Smooth muscle cell (in vitro differentiated cells): Measurements from ENCODE around the gene PACSIN3. TPM values are rescaled to one million over a fixed set of nuclear protein-coding genes. Genes with fewer than 3 reads are reported as not detected.

ENCODE experiments used
- DNase-seq: peaks from one replicate; lab custom pipeline; 2025; ENCODE audit not compliant: unreplicated experiment; lab: John Stamatoyannopoulos, UW
- H2AFZ ChIP-seq: fragments of 200-600 bp; sonication (generic); 2 replicates; pipeline ENCODE4 v1.6.0; 2016; ENCODE audit warnings: antibody characterized with exemption, low read depth, mild to moderate bottlenecking
- H3F3A ChIP-seq: fragments of 200-600 bp; sonication (generic); 2 replicates; pipeline ENCODE4 v1.6.0; 2017; ENCODE audit warnings: antibody characterized with exemption, low read depth
- H3K27ac ChIP-seq: fragments of 200-600 bp; sonication (generic); 2 replicates; pipeline ENCODE4 v1.5.1; 2016; ENCODE audit warnings: low read depth, mild to moderate bottlenecking
- H3K27me3 ChIP-seq: fragments of 200-600 bp; sonication (generic); 2 replicates; pipeline ENCODE4 v1.6.1; 2016; ENCODE audit warnings: low read depth, mild to moderate bottlenecking
- H3K36me3 ChIP-seq: fragments of 200-600 bp; sonication (generic); 2 replicates; pipeline ENCODE4 v1.5.1; 2016; ENCODE audit warnings: low read depth
- H3K4me1 ChIP-seq: fragments of 200-600 bp; sonication (generic); 2 replicates; pipeline ENCODE4 v1.5.1; 2016; ENCODE audit warnings: low read depth
- H3K4me2 ChIP-seq: fragments of 200-600 bp; sonication (generic); 2 replicates; pipeline ENCODE4 v1.6.0; 2016; ENCODE audit warnings: mild to moderate bottlenecking
- H3K4me3 ChIP-seq: fragments of 200-600 bp; sonication (generic); 2 replicates; pipeline ENCODE4 v1.5.1; 2016; ENCODE audit warnings: mild to moderate bottlenecking
- H3K79me2 ChIP-seq: fragments of 200-600 bp; sonication (generic); 2 replicates; pipeline ENCODE4 v1.6.0; 2016; ENCODE audit warnings: low read depth, mild to moderate bottlenecking
- H3K9ac ChIP-seq: fragments of 200-600 bp; sonication (generic); 2 replicates; pipeline ENCODE4 v1.6.0; 2016; ENCODE audit warnings: low read depth
- H3K9me3 ChIP-seq: fragments of 200-600 bp; sonication (generic); replicated peaks from 2 replicates; pipeline ENCODE4 v1.5.1; 2016; ENCODE audit warnings: low read depth
- H4K20me1 ChIP-seq: fragments of 200-600 bp; sonication (generic); 2 replicates; pipeline ENCODE4 v1.6.0; 2016; ENCODE audit warnings: low read depth
- WGBS: methylation state at CpG from one replicate; pipeline ENCODE4 v1.1.7; 2016; ENCODE audit warnings: low lambda C conversion rate; 5-methylcytosine and 5-hydroxymethylcytosine counted together
- polyA plus RNA-seq: library from polyadenylated mRNA; unstranded; fragments of >200 nt; fragmentation: Nextera tagmentation; extraction: Ambion mirVana; gene quantifications from 2 replicates; pipeline ENCODE4 v1.2.1, GENCODE V29; 2016
- total RNA-seq: library from RNA; depleted of rRNA; stranded (reverse); fragments of >200 nt; gene quantifications from 2 replicates; pipeline ENCODE4 v1.2.3, GENCODE V29; 2014
- TF ChIP-seq, protein P1 (sequence below): fragments of 200-600 bp; sonication (generic); IDR thresholded peaks from 2 replicates; pipeline ENCODE4 v1.5.1; 2017; ENCODE audit warnings: borderline replicate concordance, mild to moderate bottlenecking, antibody characterized with exemption; ENCODE audit not compliant: insufficient read depth, poor library complexity, severe bottlenecking

PACSIN3 gene
- total and polyA plus RNA-seq, 2 experiments from 2014 or later = 27.3 to 55.7 TPM

DNA sequence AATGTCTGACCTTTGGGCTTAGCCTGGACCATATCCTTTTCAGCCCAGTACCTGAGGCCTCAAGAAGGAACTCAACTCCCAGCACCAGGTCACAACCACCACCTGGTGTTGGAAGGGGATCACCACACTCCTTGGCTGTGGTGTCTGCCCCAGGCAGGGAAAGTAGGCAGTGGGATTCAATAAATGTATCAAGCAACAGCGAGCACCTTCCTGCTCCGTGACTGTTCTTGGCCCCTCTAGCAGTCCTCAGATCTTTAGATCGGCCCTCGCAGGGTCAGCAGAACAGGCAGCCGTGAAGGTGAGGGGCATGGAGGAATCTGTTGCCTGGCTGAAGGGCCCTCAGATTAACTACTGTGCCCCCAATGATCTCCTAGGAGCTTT, 25.5 kb downstream of the PACSIN3 start:
- Histone ChIP-seq H3K4me2 (no peak overlapping the region), H3K4me1 (no peaks in the 10 kb centered on the region), H3K27ac (no peak overlapping the region), H3F3A (peaks cover 5% of the 10 kb centered on the region), H3K4me3 (no peak overlapping the region), H3K27me3 (no peaks in the 10 kb centered on the region), H3K79me2 (no peaks in the 10 kb centered on the region), H4K20me1 (peaks cover 12% of the 10 kb centered on the region), H3K36me3 (no peaks in the 10 kb centered on the region), H3K9me3 (no peaks in the 10 kb centered on the region), H3K9ac (no peak overlapping the region), H2AFZ (no peak overlapping the region)
- 94% methylated on average over 5 of the region's 5 CpGs for WGBS
- DNase-seq = no peak
- TF ChIP-seq, protein P1, sequence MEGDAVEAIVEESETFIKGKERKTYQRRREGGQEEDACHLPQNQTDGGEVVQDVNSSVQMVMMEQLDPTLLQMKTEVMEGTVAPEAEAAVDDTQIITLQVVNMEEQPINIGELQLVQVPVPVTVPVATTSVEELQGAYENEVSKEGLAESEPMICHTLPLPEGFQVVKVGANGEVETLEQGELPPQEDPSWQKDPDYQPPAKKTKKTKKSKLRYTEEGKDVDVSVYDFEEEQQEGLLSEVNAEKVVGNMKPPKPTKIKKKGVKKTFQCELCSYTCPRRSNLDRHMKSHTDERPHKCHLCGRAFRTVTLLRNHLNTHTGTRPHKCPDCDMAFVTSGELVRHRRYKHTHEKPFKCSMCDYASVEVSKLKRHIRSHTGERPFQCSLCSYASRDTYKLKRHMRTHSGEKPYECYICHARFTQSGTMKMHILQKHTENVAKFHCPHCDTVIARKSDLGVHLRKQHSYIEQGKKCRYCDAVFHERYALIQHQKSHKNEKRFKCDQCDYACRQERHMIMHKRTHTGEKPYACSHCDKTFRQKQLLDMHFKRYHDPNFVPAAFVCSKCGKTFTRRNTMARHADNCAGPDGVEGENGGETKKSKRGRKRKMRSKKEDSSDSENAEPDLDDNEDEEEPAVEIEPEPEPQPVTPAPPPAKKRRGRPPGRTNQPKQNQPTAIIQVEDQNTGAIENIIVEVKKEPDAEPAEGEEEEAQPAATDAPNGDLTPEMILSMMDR = no peak

DNA sequence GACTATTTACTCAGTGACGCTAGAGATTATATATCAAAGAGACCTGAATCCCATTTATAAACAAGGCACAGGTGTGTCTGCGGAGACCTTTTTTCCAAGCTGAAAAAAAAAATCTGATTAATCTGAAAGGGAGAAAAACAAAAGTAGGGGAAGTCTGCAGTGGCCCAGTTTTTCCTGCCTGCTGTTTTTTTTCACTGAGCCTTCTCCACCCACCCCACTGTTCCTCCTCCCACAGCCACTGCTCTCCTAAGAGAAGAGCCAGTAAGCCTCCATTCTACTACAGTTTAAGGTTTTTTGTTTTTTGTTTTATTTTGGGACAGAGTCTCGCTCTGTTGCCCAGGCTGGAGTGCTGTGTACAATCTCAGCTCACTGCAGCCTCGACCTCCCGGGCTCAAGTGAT, 28.0 kb downstream of the PACSIN3 start:
- Histone ChIP-seq H3K36me3 (no peaks in the 10 kb centered on the region), H3K79me2 (no peaks in the 10 kb centered on the region), H3K4me1 (no peaks in the 10 kb centered on the region), H3K4me2 (no peak overlapping the region), H2AFZ (no peak overlapping the region), H4K20me1 (peaks cover 19% of the 10 kb centered on the region), H3K9me3 (no peaks in the 10 kb centered on the region), H3K27ac (no peak overlapping the region), H3K4me3 (no peak overlapping the region), H3F3A (peaks cover 5% of the 10 kb centered on the region), H3K9ac (no peak overlapping the region), H3K27me3 (no peaks in the 10 kb centered on the region)
- DNase-seq = no peak
- TF ChIP-seq, protein P1 = no peak
- 92% methylated on average over 5 of the region's 5 CpGs for WGBS

DNA sequence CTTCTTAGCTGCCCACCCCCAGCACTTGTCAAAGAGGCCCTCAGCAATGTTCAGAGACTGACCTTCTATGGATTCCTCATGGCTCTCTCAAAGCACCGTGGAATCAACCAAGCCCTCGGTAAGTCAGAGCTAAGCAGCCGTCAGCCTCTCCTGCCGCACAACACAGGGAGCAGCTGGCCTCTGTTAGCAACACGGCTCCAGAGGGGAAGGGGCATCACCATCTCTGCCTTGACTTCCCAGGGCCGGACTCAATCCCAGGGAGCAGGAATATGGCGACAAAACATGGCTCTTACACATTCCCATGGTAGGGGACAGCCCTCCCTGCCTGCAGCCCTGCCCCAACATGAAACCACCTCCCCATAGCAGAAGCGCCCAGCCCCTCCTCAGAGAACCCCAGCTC, 28.4 kb downstream of the PACSIN3 start:
- H3K27ac ChIP-seq = no peak overlapping the region
- DNase-seq = no peak
- WGBS = 94% methylated on average over 8 of the region's 8 CpGs
- no peaks in the 10 kb centered on the region for H3K27me3 ChIP-seq
- peaks cover 21% of the 10 kb centered on the region for H4K20me1 ChIP-seq
- TF ChIP-seq, protein P1 = no peak
- no peaks in the 10 kb centered on the region for H3K4me1 ChIP-seq
- H3K4me3 ChIP-seq = no peak overlapping the region
- no peaks in the 10 kb centered on the region for H3K79me2 ChIP-seq
- H3K4me2 ChIP-seq = no peak overlapping the region
- peaks cover 5% of the 10 kb centered on the region for H3F3A ChIP-seq
- H3K9me3 ChIP-seq = no peaks in the 10 kb centered on the region
- H2AFZ ChIP-seq = no peak overlapping the region
- H3K9ac ChIP-seq = no peak overlapping the region
- no peaks in the 10 kb centered on the region for H3K36me3 ChIP-seq

DNA sequence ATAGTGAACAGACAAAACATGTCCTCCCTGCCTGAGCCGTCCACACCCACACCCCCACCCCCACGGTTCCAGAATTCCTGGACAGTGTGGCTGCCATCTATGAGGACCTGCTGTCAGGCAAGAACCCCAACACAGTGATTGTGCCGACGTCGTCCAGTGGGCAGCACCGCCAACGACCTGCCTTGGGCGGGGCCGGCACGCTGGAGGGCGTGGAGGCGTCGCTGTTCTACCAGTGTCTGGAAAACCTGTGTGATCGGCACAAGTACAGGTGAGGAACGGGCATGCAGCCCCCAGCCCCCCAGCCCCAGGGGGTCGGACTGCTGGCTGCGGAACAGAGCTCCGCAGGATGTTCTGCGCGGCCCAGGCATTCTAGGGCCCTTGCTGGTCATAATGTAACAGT, 29.3 kb downstream of the PACSIN3 start:
- TF ChIP-seq, protein P1 = no peak
- no peaks in the 10 kb centered on the region for H3K27me3 ChIP-seq
- H2AFZ ChIP-seq = no peak overlapping the region
- H3F3A ChIP-seq = peaks cover under 1% of the 10 kb centered on the region
- H3K4me3 ChIP-seq = no peak overlapping the region
- no peaks in the 10 kb centered on the region for H3K4me1 ChIP-seq
- peaks cover 26% of the 10 kb centered on the region for H4K20me1 ChIP-seq
- DNase-seq = no peak
- H3K36me3 ChIP-seq = no peaks in the 10 kb centered on the region
- no peak overlapping the region for H3K9ac ChIP-seq
- H3K4me2 ChIP-seq = no peak overlapping the region
- no peak overlapping the region for H3K27ac ChIP-seq
- H3K9me3 ChIP-seq = no peaks in the 10 kb centered on the region
- WGBS = 93% methylated on average over 20 of the region's 20 CpGs
- no peaks in the 10 kb centered on the region for H3K79me2 ChIP-seq
